Fibroblast of pulmonary artery (primary cell): ENCODE measurements around the gene TAGLN.
A peak's percentile ranks its signal among the peaks of the same experiment; 100 is the strongest.

Experiments
- DNase-seq: peaks from one replicate; pipeline ENCODE4 v3.0.0-alpha.2; 2010; ENCODE audit warnings: low read depth
- H3K4me3 ChIP-seq: replicated peaks from 2 replicates; pipeline ENCODE4 v1.5.1; 2011; ENCODE audit warnings: low read depth, mild to moderate bottlenecking, control low read depth, low read length, moderate library complexity
- TF ChIP-seq, protein P1 (sequence below): IDR thresholded peaks from 2 replicates; pipeline ENCODE4 v1.5.1; 2011; ENCODE audit warnings: mild to moderate bottlenecking, control low read depth, low read length, inconsistent platforms; ENCODE audit errors: missing control alignments

The TAGLN gene

DNA sequence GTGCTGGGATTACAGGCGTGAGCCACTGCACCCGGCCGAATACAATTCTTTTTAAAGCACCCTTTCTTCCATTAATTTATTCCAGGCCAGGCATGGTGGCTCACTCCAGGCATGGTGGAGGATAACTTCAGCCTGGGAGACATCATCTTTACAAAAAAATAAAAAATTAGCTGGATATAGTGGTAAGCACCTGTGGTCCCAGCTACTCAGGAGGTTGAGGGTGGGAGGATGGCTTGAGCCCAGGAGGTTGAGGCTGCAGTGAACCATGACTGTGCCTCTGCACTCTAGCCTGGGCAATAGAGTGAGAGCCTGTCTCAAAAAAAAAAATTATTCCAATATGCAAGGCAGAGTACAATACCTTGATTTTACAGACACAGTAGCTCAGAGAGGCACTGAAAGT, 11.4 kb downstream of the TAGLN start:
- TF ChIP-seq, protein P1, sequence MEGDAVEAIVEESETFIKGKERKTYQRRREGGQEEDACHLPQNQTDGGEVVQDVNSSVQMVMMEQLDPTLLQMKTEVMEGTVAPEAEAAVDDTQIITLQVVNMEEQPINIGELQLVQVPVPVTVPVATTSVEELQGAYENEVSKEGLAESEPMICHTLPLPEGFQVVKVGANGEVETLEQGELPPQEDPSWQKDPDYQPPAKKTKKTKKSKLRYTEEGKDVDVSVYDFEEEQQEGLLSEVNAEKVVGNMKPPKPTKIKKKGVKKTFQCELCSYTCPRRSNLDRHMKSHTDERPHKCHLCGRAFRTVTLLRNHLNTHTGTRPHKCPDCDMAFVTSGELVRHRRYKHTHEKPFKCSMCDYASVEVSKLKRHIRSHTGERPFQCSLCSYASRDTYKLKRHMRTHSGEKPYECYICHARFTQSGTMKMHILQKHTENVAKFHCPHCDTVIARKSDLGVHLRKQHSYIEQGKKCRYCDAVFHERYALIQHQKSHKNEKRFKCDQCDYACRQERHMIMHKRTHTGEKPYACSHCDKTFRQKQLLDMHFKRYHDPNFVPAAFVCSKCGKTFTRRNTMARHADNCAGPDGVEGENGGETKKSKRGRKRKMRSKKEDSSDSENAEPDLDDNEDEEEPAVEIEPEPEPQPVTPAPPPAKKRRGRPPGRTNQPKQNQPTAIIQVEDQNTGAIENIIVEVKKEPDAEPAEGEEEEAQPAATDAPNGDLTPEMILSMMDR: no peak
- DNase-seq: peak; percentile 14
- no peak overlapping the region for H3K4me3 ChIP-seq

- TF ChIP-seq, protein P1: no peak
- no peak for DNase-seq
- H3K4me3 ChIP-seq: no peak overlapping the region
Observed at GRCh38 chr11:117212697-117213355, 13.7 kb downstream of the TAGLN start.

GRCh38 chr11:117214404-117215110, 15.4 kb downstream of the TAGLN start:
- TF ChIP-seq, protein P1: no peak
- DNase-seq: no peak
- H3K4me3 ChIP-seq: no peak overlapping the region

DNA sequence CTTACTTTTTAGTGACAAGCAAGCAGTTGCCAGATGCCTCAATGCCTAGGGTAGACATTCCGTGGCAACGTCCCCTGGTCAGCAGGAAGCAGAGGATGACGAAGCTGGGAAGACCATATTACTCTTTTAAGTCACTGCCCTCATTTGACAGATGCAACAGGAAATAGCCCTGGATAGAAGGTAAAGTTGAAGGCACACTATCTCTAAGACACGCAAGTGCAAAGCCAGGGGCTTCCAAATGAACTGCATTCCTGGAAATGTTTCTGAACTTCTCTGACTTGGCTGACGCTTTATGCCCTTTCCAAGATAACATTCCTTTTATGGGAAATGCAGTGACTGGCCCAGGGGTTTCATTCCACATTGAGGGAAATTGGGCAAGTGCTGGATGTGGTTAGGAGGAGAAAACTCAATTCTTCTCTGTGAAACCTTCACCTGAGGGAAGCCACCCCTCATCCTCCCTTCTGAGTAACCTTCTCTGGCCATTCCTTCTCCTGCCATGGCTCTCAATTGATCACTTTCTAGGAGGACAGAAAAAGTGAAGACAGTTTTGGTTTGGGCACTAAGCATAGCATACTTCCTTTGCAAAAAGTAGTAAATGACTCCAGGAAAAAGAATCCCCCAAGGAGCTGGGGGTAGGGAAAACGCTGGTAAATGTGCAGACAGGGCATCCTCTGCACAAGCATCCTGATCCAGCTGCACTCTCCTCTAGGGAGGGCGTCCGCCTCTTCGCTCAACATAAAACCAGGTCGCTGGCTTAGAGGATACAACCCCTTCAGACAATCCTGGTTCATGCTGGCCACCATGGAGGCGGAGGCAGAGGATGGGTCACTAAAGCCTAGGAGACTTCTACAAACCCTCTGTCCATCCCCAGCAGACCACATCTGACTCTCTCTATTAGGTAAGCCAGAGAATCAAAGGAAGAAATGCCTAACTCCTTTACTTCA, 18.2 kb downstream of the TAGLN start:
- peak; percentile 98 for DNase-seq
- H3K4me3 ChIP-seq: no peak overlapping the region
- TF ChIP-seq, protein P1: no peak

- TF ChIP-seq, protein P1: no peak
- DNase-seq: peak; percentile 88
- H3K4me3 ChIP-seq: no peak overlapping the region
Observed at GRCh38 chr11:117218133-117218915, 19.2 kb downstream of the TAGLN start.

- DNase-seq: no peak
- no peak overlapping the region for H3K4me3 ChIP-seq
- TF ChIP-seq, protein P1: no peak
Observed at GRCh38 chr11:117219001-117219400, 19.8 kb downstream of the TAGLN start.
